SW480 (cell line): ENCODE measurements around the gene U2SURP.
"Not testable (repeated sequence)": the region's sequence is repeated elsewhere in the genome, so short reads cannot be mapped to it uniquely, and the experiment has no call there.

Experiments
- DNase-seq: peaks from one replicate; pipeline ENCODE4 v3.0.0-alpha.2; 2016; ENCODE audit warnings: low spot score

U2SURP gene

GRCh38 chr3:143071776-143072175, 70.4 kb downstream of the U2SURP start:
- no peak for DNase-seq

GRCh38 chr3:143072298-143073020, 71.1 kb downstream of the U2SURP start:
- not testable (repeated sequence) for DNase-seq

GRCh38 chr3:143073541-143073940, 72.2 kb downstream of the U2SURP start:
- DNase-seq, result not testable (repeated sequence)

GRCh38 chr3:143073983-143074382, 72.6 kb downstream of the U2SURP start:
- DNase-seq, result not testable (repeated sequence)

- no peak for DNase-seq
Observed at GRCh38 chr3:143078883-143079282, 77.5 kb downstream of the U2SURP start.

- DNase-seq, result no peak
Observed at GRCh38 chr3:143080196-143080595, 78.8 kb downstream of the U2SURP start.

GRCh38 chr3:143081365-143081764, 80.0 kb downstream of the U2SURP start:
- no peak for DNase-seq

- no peak for DNase-seq
Observed at GRCh38 chr3:143081844-143082778, 80.7 kb downstream of the U2SURP start.

GRCh38 chr3:143083781-143084180, 82.4 kb downstream of the U2SURP start:
- peak; percentile 40 for DNase-seq

- no peak for DNase-seq
Observed at GRCh38 chr3:143084856-143085731, 83.7 kb downstream of the U2SURP start.

GRCh38 chr3:143088835-143089234, 87.5 kb downstream of the U2SURP start:
- DNase-seq, result no peak

GRCh38 chr3:143089965-143090364, 88.6 kb downstream of the U2SURP start:
- DNase-seq, result no peak

- DNase-seq, result no peak
Observed at GRCh38 chr3:143090486-143090885, 89.1 kb downstream of the U2SURP start.

GRCh38 chr3:143090976-143091837, 89.8 kb downstream of the U2SURP start:
- no peak for DNase-seq

- DNase-seq, result no peak
Observed at GRCh38 chr3:143092191-143092590, 90.8 kb downstream of the U2SURP start.

- DNase-seq, result no peak
Observed at GRCh38 chr3:143095813-143096212, 94.4 kb downstream of the U2SURP start.

- no peak for DNase-seq
Observed at GRCh38 chr3:143098032-143098764, 96.8 kb downstream of the U2SURP start.

GRCh38 chr3:143099210-143099609, 97.8 kb downstream of the U2SURP start:
- no peak for DNase-seq

- DNase-seq, result no peak
Observed at GRCh38 chr3:143099690-143100089, 98.3 kb downstream of the U2SURP start.

- DNase-seq, result no peak
Observed at GRCh38 chr3:143100451-143100850, 99.1 kb downstream of the U2SURP start.
